ENCODE results near the gene TEAD2. TPM values are rescaled to one million over a fixed set of nuclear protein-coding genes. Genes with fewer than 3 reads are reported as not detected.

TEAD2 gene
- total and polyA plus RNA-seq, 10 of the 15 experiments (the other 5 are each of a cell fraction or from before 2014, with no cell fraction given), result 0.04 to 0.26 (median 0.11) TPM; not detected in 3

GRCh38 chr19:49368711-49369358 lies 6.6 kb upstream of the TEAD2 start:
- Histone ChIP-seq H3K4me1 (ENCODE audit: control insufficient read depth, insufficient read depth, low read length) (peaks cover under 1% of the 10 kb centered on the region; the same call in 1 of the 2 replicates), H3K36me3 (ENCODE audit: control insufficient read depth in 2 of 2, insufficient read depth in 2 of 2, low read length in 1 of 2) (no peaks in the 10 kb centered on the region), H4K20me1 (ENCODE audit: control insufficient read depth, insufficient read depth) (no peaks in the 10 kb centered on the region), H3K27me3 (replicated peaks in 1 of 2; ENCODE audit: control insufficient read depth in 2 of 2, insufficient read depth in 2 of 2, low read length in 1 of 2) (no peaks in the 10 kb centered on the region), H2AFZ (ENCODE audit: control insufficient read depth, low read depth, low read length) (no peak overlapping the region), H3K4me3 (no peak overlapping the region), H3K9ac (ENCODE audit: control insufficient read depth, insufficient read depth, low read length) (no peak overlapping the region), H3K79me2 (ENCODE audit: control insufficient read depth, insufficient read depth, low read length) (no peaks in the 10 kb centered on the region), H3K27ac (ENCODE audit: control insufficient read depth, insufficient read depth) (no peak overlapping the region), H3K4me2 (ENCODE audit: control insufficient read depth, insufficient read depth) (no peak overlapping the region), H3K9me3 (replicated peaks; ENCODE audit: control insufficient read depth, insufficient read depth, low read length) (peaks cover 10% of the 10 kb centered on the region; the same call in 2 of the 3 replicates)
- POLR2A ChIA-PET, result no interaction called here
- FAIRE-seq (no peak), ATAC-seq (no peak), DNase-seq (ENCODE audit: low read depth, low spot score) (no peak)
- no TSS peak for BruUV-seq (replicated peaks)
- intact Hi-C loops (cut with micrococcal nuclease; ENCODE audit: unreplicated experiment), result no loop called here
- TF ChIP-seq ZNF592 (IDR thresholded peaks at IDR 0.05) (no peak), CBX5 (IDR thresholded peaks at IDR 0.05; ENCODE audit: low read depth) (peak; percentile 58; the same call in 1 of the 2 replicates)
- RAD21 ChIA-PET (ENCODE audit: unreplicated experiment), result no interaction called here
- 76% methylated on average over 5 of the region's 5 CpGs for WGBS (ENCODE audit: insufficient coverage, insufficient replicate concordance, low lambda C conversion rate, missing lambda C conversion rate)
- CTCF ChIA-PET, result interaction anchor here (2.0 kb wide), 1 partner anchor 23 kb away, joined by 8 read pairs; no protein-coding TSS in a partner anchor
- in situ Hi-C loops (cut with MboI), result no loop called here
- SMC1A ChIA-PET (ENCODE audit: uncharacterized antibody, unreplicated experiment), result interaction anchor here (0.9 to 1.3 kb wide), 4 partner anchors 8 to 66 kb away, joined by 3 to 4 read pairs (median 3); no protein-coding TSS in a partner anchor
